HepG2 (cell line): Measurements from ENCODE around the gene CTNNBIP1. TPM values are rescaled to one million over a fixed set of nuclear protein-coding genes. Genes with fewer than 3 reads are reported as not detected.

Experiments used
- HES4 ChIP-seq: sonication (generic); formaldehyde crosslinking; IDR thresholded peaks from 2 replicates; pipeline ENCODE4 v1.9.0; 2021; ENCODE audit warnings: mild to moderate bottlenecking, missing genetic modification reagents, borderline replicate concordance
- HNRNPUL1 ChIP-seq: fragments of 200-400 bp; formaldehyde crosslinking; IDR thresholded peaks from 2 replicates; pipeline ENCODE4 v1.6.1; 2017; ENCODE audit warnings: low read depth, mild to moderate bottlenecking, low read length, moderate library complexity
- NCOR1 ChIP-seq: fragments of 200-600 bp; sonication (generic); IDR thresholded peaks from 2 replicates; pipeline ENCODE4 v1.7.0; 2017; ENCODE audit warnings: antibody characterized with exemption, low read length, borderline replicate concordance
- RAD51 ChIP-seq: fragments of 450-650 bp; IDR thresholded peaks from 2 replicates; pipeline ENCODE4 v1.6.1; 2016; ENCODE audit warnings: borderline replicate concordance
- SMC3 ChIP-seq: IDR thresholded peaks from 2 replicates; pipeline ENCODE4 v1.6.1; 2011; ENCODE audit warnings: low read length, improper control_type of control experiment
- SNRNP70 ChIP-seq: fragments of 200-400 bp; formaldehyde crosslinking; IDR thresholded peaks from 2 replicates; pipeline ENCODE4 v1.6.1; 2017; ENCODE audit warnings: mild to moderate bottlenecking, low read depth, low read length, moderate library complexity
- SOX5 ChIP-seq: IDR thresholded peaks from 2 replicates; pipeline ENCODE4 v1.6.1; 2016; ENCODE audit warnings: borderline replicate concordance
- SP1 ChIP-seq, 2 experiments: fragments of 450-650 bp in 1 of 2; sonication (generic) in 1 of 2; formaldehyde crosslinking in 1 of 2; IDR thresholded peaks; 2 replicates each; pipeline versions ENCODE4 v1.4.0 to v1.6.1; 2016 to 2020; ENCODE audit warnings: missing genetic modification reagents in 1 of 2
- U2AF2 ChIP-seq: fragments of 200-400 bp; formaldehyde crosslinking; IDR thresholded peaks from 2 replicates; pipeline ENCODE4 v1.6.1; 2017; ENCODE audit warnings: low read depth, mild to moderate bottlenecking, low read length
- UBTF ChIP-seq: sonication (generic); formaldehyde crosslinking; IDR thresholded peaks from 2 replicates; pipeline ENCODE4 v1.4.0; 2020; ENCODE audit warnings: mild to moderate bottlenecking, missing genetic modification reagents
- ZFX ChIP-seq: sonication (generic); formaldehyde crosslinking; IDR thresholded peaks from 2 replicates; pipeline ENCODE4 v1.4.0; 2020; ENCODE audit warnings: mild to moderate bottlenecking, low read depth, missing genetic modification reagents, moderate library complexity
- ZNF281 ChIP-seq: sonication (generic); formaldehyde crosslinking; IDR thresholded peaks from 2 replicates; pipeline ENCODE4 v1.4.0; 2020; ENCODE audit warnings: missing genetic modification reagents, borderline replicate concordance
- ZNF576 ChIP-seq: sonication (generic); formaldehyde crosslinking; IDR thresholded peaks from 2 replicates; pipeline ENCODE4 v1.4.0; 2020; ENCODE audit warnings: mild to moderate bottlenecking, missing genetic modification reagents
- ZSCAN21 ChIP-seq: sonication (generic); formaldehyde crosslinking; IDR thresholded peaks from 2 replicates; pipeline ENCODE4 v1.8.0; 2022; ENCODE audit warnings: mild to moderate bottlenecking, missing genetic modification reagents, moderate library complexity, borderline replicate concordance
- polyA plus RNA-seq, 8 experiments: library from polyadenylated mRNA; depleted of rRNA in 3 of 8; stranded (reverse) in 7 of 8; unstranded in 1 of 8; fragments of >200 nt; fragmentation: Illumina TruSeq in 4 of 8; extraction: Trizol in 4 of 8; gene quantifications; 2 replicates each; pipeline versions ENCODE4 v1.2.1 to v1.2.3, GENCODE V29; 2011 to 2016; ENCODE audit warnings: low read depth in 4 of 8, missing spikeins in 1 of 8, mixed read lengths in 1 of 8; ENCODE audit not compliant: insufficient read depth in 1 of 8
- total RNA-seq, 5 experiments: library from RNA; depleted of rRNA; stranded (reverse); fragments of >200 nt; fragmentation: Illumina TruSeq; extraction: Trizol; gene quantifications; 2 replicates each; pipeline ENCODE4 v1.2.3, GENCODE V29; 2016; ENCODE audit warnings: low read depth in 1 of 5
- TF ChIP-seq, protein P1 (sequence below): sonication (generic); formaldehyde crosslinking; IDR thresholded peaks from 2 replicates; pipeline ENCODE4 v1.4.0; 2020; ENCODE audit warnings: missing genetic modification reagents
- TF ChIP-seq, protein P2 (sequence below): sonication (generic); formaldehyde crosslinking; IDR thresholded peaks from 2 replicates; pipeline ENCODE4 v1.5.0; 2020; ENCODE audit warnings: mild to moderate bottlenecking, missing genetic modification reagents, borderline replicate concordance

The CTNNBIP1 gene
- total and polyA plus RNA-seq, 2 of the 13 experiments (the other 11 are each of a cell fraction or from before 2014, with no cell fraction given) = 71.7 to 83.0 TPM

DNA sequence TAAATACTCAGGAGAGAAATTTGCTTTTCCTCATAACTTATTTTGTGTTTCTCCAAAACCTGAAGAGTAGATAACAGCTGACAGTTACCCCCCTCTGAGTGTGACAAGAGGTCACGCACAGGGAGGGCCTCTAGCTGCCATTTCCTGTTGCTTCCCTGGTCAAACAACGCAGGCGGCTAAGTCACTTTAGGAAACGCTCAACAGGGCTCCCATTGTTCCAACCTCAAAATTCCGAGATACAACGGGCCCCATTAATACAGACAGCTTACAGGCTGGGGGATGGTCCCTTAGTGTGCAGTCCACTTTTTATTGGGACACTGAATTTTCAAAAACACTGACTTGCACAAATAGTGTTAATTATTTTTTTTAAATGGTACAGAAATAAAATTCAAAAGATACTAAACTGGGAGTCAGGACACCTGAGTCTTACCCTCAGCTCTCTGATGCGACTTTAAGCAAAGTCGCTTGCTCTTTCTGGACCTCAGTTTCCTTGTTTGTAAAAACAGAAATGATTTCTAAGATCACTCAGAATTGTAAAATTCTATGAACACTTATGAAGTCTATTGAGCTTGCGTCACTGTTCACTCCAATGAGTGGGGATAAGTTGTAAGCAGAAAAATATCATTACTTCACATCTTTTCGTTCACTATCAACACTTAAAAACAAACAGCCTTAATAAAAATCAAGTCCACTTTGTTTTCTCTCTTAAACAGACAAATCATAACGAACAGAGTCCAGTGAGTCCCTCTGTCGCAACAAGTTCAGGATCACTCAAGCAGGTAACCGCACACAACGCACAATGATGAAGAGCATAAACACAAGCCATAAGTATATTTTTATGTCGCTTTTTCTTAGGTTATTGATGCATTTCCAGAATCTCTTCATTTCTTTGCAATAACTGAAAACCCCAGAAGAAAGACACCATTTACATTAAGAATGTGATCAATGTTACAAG lies 19.6 kb upstream of the CTNNBIP1 start (continued):
- TF ChIP-seq ZNF281 (CRISPR knock-in tag) (peak; percentile 95), SP1 (IDR thresholded peaks at IDR 0.05) (no peak), SP1 (CRISPR knock-in tag; IDR thresholded peaks at IDR 0.05) (0 out of 2 replicates have a peak, but pooled peaks have one; percentile 36), ZSCAN21 (CRISPR knock-in tag) (no peak), SMC3 (no peak), SOX5 (peak; percentile 94), NCOR1 (0 out of 2 replicates have a peak, but pooled peaks have one; percentile 13), HES4 (no peak), SNRNP70 (no peak), ZNF576 (no peak), ZFX (peak; percentile 51; the same call in 1 of the 2 replicates), HNRNPUL1 (no peak), RAD51 (no peak), U2AF2 (no peak), UBTF (CRISPR knock-in tag) (no peak)
- TF ChIP-seq, protein P1, sequence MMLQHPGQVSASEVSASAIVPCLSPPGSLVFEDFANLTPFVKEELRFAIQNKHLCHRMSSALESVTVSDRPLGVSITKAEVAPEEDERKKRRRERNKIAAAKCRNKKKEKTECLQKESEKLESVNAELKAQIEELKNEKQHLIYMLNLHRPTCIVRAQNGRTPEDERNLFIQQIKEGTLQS = no peak
- TF ChIP-seq, protein P2, sequence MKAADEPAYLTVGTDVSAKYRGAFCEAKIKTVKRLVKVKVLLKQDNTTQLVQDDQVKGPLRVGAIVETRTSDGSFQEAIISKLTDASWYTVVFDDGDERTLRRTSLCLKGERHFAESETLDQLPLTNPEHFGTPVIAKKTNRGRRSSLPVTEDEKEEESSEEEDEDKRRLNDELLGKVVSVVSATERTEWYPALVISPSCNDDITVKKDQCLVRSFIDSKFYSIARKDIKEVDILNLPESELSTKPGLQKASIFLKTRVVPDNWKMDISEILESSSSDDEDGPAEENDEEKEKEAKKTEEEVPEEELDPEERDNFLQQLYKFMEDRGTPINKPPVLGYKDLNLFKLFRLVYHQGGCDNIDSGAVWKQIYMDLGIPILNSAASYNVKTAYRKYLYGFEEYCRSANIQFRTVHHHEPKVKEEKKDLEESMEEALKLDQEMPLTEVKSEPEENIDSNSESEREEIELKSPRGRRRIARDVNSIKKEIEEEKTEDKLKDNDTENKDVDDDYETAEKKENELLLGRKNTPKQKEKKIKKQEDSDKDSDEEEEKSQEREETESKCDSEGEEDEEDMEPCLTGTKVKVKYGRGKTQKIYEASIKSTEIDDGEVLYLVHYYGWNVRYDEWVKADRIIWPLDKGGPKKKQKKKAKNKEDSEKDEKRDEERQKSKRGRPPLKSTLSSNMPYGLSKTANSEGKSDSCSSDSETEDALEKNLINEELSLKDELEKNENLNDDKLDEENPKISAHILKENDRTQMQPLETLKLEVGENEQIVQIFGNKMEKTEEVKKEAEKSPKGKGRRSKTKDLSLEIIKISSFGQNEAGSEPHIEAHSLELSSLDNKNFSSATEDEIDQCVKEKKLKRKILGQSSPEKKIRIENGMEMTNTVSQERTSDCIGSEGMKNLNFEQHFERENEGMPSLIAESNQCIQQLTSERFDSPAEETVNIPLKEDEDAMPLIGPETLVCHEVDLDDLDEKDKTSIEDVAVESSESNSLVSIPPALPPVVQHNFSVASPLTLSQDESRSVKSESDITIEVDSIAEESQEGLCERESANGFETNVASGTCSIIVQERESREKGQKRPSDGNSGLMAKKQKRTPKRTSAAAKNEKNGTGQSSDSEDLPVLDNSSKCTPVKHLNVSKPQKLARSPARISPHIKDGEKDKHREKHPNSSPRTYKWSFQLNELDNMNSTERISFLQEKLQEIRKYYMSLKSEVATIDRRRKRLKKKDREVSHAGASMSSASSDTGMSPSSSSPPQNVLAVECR (CRISPR knock-in tag) = peak; percentile 62; the same call in 1 of the 2 replicates
